ENCODE measurements around the gene RGL3. TPM values are rescaled to one million over a fixed set of nuclear protein-coding genes. Genes with fewer than 3 reads are reported as not detected.

Gene RGL3
- total and polyA plus RNA-seq, 10 of the 15 experiments (the other 5 are each of a cell fraction or from before 2014, with no cell fraction given): not detected

DNA sequence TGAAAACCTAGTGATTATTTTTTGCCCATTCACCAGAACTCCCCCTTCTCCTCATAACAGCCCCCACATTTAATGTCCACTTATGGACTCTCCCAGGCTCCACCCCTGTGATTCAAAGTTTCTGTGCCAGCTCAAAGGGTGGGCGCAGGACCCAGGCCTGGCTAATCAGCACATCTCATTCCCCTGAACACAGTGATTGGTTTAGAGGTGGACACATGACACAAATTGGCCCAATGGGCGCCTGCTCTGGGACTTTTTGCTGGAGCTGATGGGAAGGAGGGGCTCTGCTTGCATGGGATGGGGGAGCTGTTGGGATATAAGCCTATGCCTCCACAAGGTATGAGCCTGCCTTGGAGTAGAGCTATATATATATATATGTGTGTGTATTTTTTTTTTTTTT is 28.8 kb downstream of the RGL3 start:
- 40% methylated on average over 2 of the region's 2 CpGs for WGBS (ENCODE audit: insufficient coverage, insufficient replicate concordance, low lambda C conversion rate, missing lambda C conversion rate)
- Histone ChIP-seq H3K27me3 (replicated peaks in 1 of 2; ENCODE audit: control insufficient read depth in 2 of 2, insufficient read depth in 2 of 2, low read length in 1 of 2) (no peaks in the 10 kb centered on the region), H3K4me3 (no peak overlapping the region), H4K20me1 (ENCODE audit: control insufficient read depth, insufficient read depth) (no peaks in the 10 kb centered on the region), H3K4me1 (ENCODE audit: control insufficient read depth, insufficient read depth, low read length) (no peaks in the 10 kb centered on the region), H3K9me3 (replicated peaks; ENCODE audit: control insufficient read depth, insufficient read depth, low read length) (no peaks in the 10 kb centered on the region; the same call in 1 of the 3 replicates), H3K36me3 (ENCODE audit: control insufficient read depth in 2 of 2, insufficient read depth in 2 of 2, low read length in 1 of 2) (no peaks in the 10 kb centered on the region), H3K4me2 (ENCODE audit: control insufficient read depth, insufficient read depth) (no peak overlapping the region), H2AFZ (ENCODE audit: control insufficient read depth, low read depth, low read length) (no peak overlapping the region), H3K27ac (ENCODE audit: control insufficient read depth, insufficient read depth) (no peak overlapping the region), H3K9ac (ENCODE audit: control insufficient read depth, insufficient read depth, low read length) (no peak overlapping the region), H3K79me2 (ENCODE audit: control insufficient read depth, insufficient read depth, low read length) (no peaks in the 10 kb centered on the region)
- DNase-seq (ENCODE audit: low read depth, low spot score): no peak
- BruUV-seq (replicated peaks): no TSS peak
- POLR2A ChIA-PET: interaction anchor here (0.7 to 1.3 kb wide), 2 partner anchors 9 to 29 kb away, joined by 5 to 6 read pairs; no protein-coding TSS in a partner anchor
- no peak for ATAC-seq
- SMC1A ChIA-PET (ENCODE audit: uncharacterized antibody, unreplicated experiment): interaction anchor here (1.5 to 1.9 kb wide), 2 partner anchors 10 to 92 kb away, joined by 3 to 7 read pairs; no protein-coding TSS in a partner anchor
- in situ Hi-C loops (cut with MboI) (no loop called here), intact Hi-C loops (cut with micrococcal nuclease; ENCODE audit: unreplicated experiment) (no loop called here)
- peak; percentile 63 for TF ChIP-seq NFYB (IDR thresholded peaks at IDR 0.05; ENCODE audit: insufficient read depth, low read depth, low read length)
- no peak for TF ChIP-seq EGR1 (IDR thresholded peaks at IDR 0.05; ENCODE audit: borderline replicate concordance in 1 of 2, low read depth in 2 of 2, low read length in 2 of 2)
- RAD21 ChIA-PET (ENCODE audit: unreplicated experiment): interaction anchor here (0.8 to 1.2 kb wide), 2 partner anchors 16 to 92 kb away, joined by 3 read pairs; partner anchors contain the start of gene SWSAP1
- no peak for FAIRE-seq
- CTCF ChIA-PET: interaction anchor here (1.6 to 3.1 kb wide), 2 partner anchors 9 to 92 kb away, joined by 5 to 21 read pairs; no protein-coding TSS in a partner anchor

DNA sequence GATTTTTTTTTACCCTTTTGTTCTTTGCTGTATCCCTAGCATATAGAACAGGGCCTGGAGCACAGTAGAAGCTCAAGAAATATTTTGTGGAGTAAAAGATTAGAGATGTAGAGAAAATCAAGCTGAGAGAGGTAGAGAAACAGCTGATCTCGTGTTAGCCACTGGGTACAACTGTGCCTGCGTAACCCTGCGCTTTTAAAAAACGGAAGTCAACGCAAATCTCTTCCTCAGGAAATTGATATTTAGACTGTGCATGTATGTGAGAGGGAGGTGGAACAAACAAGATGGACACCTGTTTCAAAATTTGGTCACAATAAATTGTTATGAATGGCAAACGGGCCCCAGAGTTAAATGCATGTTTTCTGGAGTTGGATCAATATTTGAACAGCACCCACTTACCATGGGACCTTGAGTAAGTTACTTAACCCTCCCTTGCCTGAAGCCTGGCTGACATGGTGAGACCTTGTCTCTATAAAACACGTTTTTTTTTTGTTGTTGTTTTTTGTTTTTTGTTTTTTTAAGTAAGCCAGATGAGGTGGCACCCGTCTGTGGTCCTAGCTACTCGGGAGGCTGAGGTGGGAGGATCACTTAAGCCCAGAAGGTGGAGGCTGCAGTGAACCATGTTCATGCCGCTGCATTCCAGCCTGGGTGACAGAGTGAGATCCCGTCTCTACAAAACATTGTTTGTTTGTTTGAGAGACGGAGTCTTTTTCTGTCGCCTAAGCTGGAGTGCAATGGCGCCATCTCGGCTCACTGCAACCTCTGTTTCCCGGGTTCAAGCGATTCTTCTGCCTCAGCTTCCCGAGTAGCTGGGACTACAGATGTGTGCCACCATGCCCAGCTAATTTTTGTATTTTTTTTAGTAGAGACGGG is 31.7 kb downstream of the RGL3 start:
- Histone ChIP-seq H3K4me3 (no peak overlapping the region), H3K4me1 (ENCODE audit: control insufficient read depth, insufficient read depth, low read length) (peaks cover 4% of the 10 kb centered on the region)

More for the DNA sequence above, 31.7 kb downstream of the RGL3 start:
- DNase-seq (ENCODE audit: low read depth, low spot score): no peak
- ATAC-seq: no peak
- ChIA-PET SMC1A (ENCODE audit: uncharacterized antibody, unreplicated experiment) (no interaction called here), POLR2A (interaction anchor here (0.6 to 1.2 kb wide), 3 partner anchors 24 to 156 kb away, joined by 3 to 4 read pairs (median 3); no protein-coding TSS in a partner anchor), RAD21 (ENCODE audit: unreplicated experiment) (no interaction called here), CTCF (interaction anchor here (0.9 to 2.6 kb wide), 2 partner anchors 48 to 63 kb away, joined by 3 to 6 read pairs; partner anchors contain the start of genes ODAD3 and PRKCSH)
- H4K20me1 ChIP-seq (ENCODE audit: control insufficient read depth, insufficient read depth): no peaks in the 10 kb centered on the region
- H3K27me3 ChIP-seq (replicated peaks in 1 of 2; ENCODE audit: control insufficient read depth in 2 of 2, insufficient read depth in 2 of 2, low read length in 1 of 2): peaks cover 0 to 5% of the 10 kb centered on the region in 2 experiments; a peak in 2 of 4 replicates
- FAIRE-seq: no peak
- TF ChIP-seq SPI1 (IDR thresholded peaks at IDR 0.05; ENCODE audit: borderline replicate concordance, insufficient read depth, low read depth, low read length): peak; percentile 39; the same call in 1 of the 2 replicates
- TF ChIP-seq, protein P1, sequence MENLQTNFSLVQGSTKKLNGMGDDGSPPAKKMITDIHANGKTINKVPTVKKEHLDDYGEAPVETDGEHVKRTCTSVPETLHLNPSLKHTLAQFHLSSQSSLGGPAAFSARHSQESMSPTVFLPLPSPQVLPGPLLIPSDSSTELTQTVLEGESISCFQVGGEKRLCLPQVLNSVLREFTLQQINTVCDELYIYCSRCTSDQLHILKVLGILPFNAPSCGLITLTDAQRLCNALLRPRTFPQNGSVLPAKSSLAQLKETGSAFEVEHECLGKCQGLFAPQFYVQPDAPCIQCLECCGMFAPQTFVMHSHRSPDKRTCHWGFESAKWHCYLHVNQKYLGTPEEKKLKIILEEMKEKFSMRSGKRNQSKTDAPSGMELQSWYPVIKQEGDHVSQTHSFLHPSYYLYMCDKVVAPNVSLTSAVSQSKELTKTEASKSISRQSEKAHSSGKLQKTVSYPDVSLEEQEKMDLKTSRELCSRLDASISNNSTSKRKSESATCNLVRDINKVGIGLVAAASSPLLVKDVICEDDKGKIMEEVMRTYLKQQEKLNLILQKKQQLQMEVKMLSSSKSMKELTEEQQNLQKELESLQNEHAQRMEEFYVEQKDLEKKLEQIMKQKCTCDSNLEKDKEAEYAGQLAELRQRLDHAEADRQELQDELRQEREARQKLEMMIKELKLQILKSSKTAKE (IDR thresholded peaks at IDR 0.05; ENCODE audit: low read depth, poor library complexity, severe bottlenecking): no peak
- H3K9ac ChIP-seq (ENCODE audit: control insufficient read depth, insufficient read depth, low read length): no peak overlapping the region
- H3K36me3 ChIP-seq (ENCODE audit: control insufficient read depth in 2 of 2, insufficient read depth in 2 of 2, low read length in 1 of 2): no peaks in the 10 kb centered on the region
- no peak overlapping the region for H3K4me2 ChIP-seq (ENCODE audit: control insufficient read depth, insufficient read depth)
- H3K27ac ChIP-seq (ENCODE audit: control insufficient read depth, insufficient read depth): no peak overlapping the region
- intact Hi-C loops (cut with micrococcal nuclease; ENCODE audit: unreplicated experiment): no loop called here
- in situ Hi-C loops (cut with MboI): no loop called here
- H3K79me2 ChIP-seq (ENCODE audit: control insufficient read depth, insufficient read depth, low read length): no peaks in the 10 kb centered on the region
- H3K9me3 ChIP-seq (replicated peaks; ENCODE audit: control insufficient read depth, insufficient read depth, low read length): no peaks in the 10 kb centered on the region; the same call in 1 of the 3 replicates
- BruUV-seq (replicated peaks): no TSS peak
- WGBS (ENCODE audit: insufficient coverage, insufficient replicate concordance, low lambda C conversion rate, missing lambda C conversion rate): 60% methylated on average over 19 of the region's 19 CpGs
- peak overlapping the region; percentile 45 for H2AFZ ChIP-seq (ENCODE audit: control insufficient read depth, low read depth, low read length)

Measured in GM12878 (cell line).